GM03348 (cell line): ENCODE data around the gene MAVS.
"Not testable (repeated sequence)": the region's sequence is repeated elsewhere in the genome, so short reads cannot be mapped to it uniquely, and the experiment has no call there.

ENCODE experiments used
- DNase-seq: peaks from one replicate; pipeline ENCODE4 v3.0.0; 2012; ENCODE audit warnings: low spot score

Gene MAVS

DNA sequence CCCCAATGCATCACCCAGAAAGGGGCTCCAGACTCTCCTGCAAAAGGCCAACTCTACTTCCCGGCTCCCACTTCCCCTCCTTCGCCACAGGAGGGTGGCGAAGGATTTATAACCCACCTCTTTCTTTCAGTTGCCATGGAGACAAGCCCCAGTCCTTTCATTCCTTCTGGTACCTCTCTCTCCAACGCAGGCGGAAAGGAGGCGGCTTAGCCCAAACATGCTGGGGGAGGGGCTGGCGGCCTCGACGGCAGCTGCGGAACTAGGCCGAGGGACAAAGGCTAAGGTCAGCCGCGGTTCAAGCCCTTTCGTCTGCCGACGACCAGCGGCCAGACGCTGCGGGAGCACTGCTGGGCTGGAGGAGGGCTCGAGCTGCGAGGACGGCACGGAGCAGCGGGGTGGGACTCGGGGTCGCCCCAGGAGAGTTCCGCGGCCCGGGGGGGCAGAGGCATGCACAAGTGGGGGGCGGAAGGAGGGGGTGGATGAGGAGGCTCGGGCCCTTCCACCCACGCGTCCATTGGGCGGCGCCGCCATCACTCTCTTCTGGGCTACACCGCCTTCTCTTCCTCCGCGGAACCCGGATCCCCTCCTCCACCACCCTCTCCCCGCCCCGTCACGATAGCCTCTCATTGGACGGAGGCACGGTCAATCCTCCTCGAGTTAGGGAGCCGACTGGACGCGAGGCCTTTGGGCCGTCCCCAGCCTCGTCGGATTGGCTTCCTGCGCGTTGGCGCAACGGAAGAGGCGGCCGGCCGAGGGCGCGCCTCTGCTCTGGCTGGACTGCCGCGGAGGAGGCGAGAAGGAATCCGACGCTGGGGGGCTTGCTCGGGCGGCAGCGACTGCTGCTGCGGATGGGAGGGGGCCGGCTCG is 42.2 kb downstream of the MAVS start, which contains the start of gene PANK2:
PANK2 (plus strand) TSS at position 766 of the 867 bp plus-strand sequence.
- DNase-seq = peak; percentile 100

DNA sequence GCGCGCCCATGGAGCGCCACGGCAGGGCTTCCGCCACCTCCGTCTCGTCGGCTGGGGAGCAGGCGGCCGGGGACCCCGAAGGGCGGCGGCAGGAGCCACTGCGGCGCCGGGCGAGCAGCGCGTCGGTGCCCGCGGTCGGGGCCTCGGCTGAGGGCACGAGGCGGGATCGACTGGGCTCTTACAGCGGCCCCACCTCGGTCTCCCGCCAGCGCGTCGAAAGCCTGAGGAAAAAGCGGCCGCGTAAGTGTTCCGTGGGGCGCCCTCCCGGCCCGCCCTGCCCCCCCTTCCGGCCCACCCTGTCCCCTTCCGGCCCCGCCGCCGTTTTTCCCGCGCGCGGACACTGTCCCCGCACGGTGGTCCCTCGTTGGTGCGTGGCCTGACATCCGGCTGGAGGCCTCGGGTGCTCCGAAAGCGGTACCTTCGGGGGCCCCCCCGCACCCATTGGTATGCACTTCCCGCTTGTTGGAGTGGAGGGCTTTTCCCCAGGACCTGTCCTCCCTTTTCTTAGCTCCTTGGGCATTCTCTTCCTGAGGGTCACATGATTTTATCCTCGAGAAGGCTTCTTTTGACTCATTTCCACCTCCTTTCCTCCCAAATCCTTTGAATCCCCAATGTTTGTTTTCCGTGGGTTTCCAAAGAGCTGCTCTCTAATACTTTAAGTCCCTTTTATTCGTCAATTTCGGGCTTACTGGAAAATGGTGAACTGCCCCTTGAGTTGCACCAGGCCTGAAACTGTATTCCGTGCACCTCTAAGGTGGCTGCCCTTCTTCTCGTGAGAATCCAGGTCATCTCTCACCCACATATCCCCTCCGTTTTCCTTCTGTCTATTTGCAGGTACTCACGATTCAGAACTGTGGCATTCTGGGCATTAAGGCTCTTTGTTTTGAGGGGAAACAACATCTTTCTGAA is 43.1 kb downstream of the MAVS start:
- peak; percentile 47 for DNase-seq

DNA sequence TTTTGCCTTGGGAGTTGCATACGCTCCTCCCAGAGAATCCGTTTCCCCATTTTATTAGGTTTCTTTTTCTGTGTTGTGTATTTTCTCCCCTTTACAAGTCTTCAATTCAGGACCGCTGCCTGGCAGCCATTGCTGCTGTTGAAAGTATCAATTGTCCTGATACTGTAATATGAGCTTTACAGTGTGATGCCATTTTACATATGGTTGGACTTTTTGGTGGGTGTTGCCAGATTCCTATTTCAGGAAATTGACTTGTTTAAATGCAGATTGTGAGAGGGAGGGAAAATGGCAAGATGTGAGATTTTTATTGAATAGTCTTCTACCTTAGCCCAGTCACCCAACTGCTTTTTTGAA is 43.7 kb downstream of the MAVS start:
- DNase-seq = no peak

DNA sequence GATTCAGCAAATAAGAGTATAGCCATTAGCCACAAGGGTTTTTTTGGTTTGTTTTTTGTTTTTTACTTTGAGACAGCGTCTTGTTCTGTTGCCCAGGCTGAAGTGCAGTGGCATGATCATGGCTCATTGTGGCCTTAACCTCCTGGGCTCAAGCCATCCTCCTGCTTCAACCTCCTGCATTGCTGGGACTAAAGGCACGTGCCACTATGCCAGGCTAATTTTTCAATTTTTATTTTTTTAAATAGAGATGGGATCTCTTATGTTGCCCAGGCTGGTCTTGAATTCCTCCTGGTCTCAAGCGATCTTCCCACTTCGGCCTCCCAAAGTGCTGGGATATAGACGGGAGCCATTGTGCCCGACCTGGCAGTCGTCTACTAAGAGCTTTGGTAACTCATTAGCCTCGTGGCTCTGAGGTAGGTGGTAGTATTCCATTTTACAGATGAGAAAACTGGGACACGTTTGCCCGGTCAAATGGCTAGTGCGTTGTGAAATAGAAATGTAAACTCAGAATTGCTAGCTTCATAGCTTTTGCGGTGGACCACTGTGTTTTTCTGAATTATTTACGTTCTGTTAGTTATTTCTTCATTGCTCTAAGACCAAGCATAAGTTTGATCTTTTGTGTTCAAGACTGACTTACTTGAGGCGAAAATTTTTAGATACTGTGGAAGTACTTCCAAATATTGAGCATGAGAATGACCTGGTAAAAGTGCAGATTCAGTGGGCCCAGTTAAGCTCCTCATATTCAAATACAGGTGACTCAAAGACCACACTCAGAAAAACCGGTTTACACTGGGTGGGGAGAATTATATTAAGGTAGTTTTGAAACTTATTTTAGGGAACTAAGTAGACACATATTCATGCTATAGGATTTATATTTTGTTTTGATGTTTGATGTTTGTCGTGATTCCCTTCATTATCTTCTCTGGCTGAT is 44.6 kb downstream of the MAVS start:
- no peak for DNase-seq

DNA sequence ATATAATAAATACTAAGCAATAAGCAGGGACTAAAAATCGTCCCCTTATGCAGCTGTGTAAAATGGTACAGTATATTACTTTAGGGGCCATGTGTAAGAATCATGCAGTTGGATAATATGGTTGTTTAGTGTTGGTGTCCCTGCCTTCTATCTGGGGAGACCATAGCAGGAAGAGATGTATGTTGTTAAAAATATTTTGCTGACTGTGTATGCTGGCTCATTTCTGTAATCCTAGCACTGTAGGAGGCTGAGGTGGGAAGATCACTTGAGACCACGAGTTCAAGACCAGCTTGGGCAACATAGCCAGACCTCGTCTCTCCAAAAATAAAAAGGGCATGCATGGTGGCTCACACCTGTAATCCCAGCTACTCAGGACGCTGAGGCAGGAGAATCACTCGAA is 48.2 kb downstream of the MAVS start:
- DNase-seq = no peak

DNA sequence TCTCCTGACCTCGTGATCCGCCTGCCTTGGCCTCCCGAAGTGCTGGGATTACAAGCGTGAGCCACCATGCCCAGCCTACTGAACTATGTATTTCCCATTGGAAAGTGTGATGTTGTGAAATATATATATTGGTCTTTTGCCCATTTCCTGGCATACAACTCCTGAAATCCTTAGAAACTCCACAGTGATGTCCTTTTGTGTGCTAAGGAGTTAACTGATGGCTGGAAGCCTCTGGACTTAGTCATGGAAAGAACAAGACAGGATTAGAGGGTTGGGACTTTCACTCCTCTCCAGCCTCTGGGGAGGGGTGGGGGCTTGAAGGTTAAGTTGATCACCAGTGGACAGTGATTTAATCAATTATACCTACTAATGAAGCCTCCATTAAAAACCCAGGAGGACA is 49.7 kb downstream of the MAVS start:
- DNase-seq = no peak

DNA sequence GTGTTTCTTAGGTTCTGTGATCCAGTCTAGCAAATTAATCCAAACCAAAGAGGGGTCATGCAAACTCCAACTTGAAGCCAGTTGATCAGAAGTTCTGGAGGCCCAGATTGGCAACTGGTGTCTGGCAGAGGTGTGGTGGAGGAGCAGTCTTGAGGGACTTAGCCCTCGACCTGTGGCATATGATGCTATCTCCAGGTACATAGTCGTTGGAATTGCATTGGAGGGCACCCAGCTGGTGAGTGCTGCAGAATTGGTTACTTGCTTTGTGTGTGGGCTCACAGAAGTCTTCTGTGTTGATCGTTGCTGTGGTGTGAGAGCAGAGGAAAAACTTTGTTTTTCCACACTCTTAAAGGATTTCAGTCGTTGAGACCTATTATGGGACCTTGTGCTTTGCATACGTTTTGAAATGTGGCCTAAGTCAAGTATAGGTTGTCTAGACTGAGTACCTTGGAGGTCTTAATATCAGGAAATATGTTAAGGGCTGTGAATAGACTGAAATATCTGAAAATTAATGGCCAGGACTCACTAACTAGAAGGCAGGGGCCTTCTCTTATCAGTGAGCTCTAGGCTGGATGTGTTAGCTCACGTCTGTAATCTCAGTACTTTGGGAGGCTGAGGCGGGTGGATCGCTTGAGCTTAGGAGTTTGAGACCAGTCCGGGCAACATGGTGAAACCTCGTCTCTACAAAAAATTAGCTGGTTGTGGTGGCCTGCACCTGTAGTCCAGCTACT is 50.4 kb downstream of the MAVS start:
- DNase-seq = no peak

DNA sequence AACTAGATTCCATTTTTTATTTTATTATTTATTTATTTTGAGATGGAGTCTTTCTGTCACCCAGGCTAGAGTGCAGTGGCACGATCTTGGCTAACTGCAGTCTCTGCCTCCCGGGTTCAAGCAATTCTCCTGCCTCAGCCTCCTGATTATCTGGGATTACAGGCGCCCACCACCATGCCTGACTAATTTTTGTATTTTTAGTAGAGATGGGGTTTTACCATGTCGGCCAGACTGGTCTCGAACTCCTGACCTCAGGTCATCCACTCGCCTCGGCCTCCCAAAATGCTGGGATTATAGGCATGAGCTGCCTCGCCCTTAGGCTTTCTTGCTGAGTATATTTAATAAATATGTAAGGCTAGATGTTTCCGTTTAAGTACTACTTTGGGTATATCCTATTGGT is 51.5 kb downstream of the MAVS start:
- not testable (repeated sequence) for DNase-seq

DNA sequence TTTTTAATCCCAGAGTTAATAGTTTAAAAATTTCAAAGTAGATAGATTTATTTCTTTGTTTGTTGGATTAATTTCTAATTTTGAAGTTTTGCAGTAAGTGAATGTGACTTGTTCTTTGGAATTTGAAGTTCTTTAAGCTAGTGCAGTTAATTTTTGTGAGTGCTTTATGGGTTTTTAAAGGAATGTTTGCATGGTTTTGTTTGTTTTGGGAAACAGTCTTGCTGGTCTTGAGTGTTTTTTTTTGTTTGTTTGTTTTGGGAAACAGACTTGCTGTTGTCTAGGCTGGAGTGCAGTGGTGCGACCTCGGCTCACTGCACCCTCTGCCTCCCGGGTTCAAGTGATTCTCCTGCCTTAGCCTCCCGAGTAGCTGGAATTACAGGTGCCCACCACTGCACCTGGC is 52.0 kb downstream of the MAVS start:
- no peak for DNase-seq

DNA sequence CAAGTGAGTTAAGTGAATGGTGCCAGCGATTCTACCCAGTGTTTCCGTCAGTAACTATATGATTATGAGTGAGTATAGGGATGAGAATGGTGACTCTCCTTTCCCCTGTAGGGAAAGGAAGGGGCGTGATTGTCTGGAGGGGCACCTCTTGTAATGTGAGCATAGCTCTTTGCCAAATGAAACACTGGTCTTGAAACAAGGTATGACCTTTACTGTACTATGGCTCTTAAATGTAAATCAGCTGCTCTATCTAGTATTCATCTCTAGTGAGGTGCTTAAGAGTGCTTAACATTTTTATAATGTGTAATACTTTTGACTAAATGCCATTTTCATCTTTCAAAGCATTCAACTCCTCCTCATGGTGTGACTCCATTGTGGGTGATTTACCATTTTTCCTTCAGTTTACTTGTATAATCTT is 53.6 kb downstream of the MAVS start:
- DNase-seq = no peak

DNA sequence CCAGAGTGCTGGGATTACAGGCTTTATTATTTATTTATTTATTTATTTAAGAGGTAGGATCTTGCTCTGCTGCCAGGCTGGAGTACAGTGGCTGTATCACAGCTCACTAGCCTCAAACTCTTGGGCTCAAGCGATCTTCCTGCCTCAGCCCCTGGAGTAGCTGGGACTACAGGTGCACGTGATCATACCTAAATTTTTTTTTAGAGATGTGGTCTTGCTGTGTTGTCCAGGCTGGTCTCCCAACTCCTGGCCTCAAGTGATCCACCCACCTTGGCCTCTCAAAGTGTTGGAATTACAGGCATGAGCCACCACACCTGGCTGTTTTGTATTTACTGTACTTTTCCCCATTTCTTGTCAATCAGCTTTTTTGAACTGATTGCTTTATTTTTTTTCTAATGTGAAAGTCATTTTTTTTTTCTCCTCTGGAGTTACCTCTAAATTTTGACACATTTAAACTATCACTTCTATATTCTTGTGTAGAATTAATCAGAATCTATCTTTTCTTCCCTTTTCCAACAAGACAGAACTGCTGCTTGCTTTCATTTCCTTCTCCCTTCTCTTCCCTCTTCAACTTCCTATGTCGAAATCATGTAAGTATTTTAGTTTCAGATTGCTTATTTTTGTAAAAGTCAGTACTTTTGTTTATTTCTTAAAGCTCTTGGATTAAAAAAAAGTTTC is 54.5 kb downstream of the MAVS start:
- DNase-seq = no peak

DNA sequence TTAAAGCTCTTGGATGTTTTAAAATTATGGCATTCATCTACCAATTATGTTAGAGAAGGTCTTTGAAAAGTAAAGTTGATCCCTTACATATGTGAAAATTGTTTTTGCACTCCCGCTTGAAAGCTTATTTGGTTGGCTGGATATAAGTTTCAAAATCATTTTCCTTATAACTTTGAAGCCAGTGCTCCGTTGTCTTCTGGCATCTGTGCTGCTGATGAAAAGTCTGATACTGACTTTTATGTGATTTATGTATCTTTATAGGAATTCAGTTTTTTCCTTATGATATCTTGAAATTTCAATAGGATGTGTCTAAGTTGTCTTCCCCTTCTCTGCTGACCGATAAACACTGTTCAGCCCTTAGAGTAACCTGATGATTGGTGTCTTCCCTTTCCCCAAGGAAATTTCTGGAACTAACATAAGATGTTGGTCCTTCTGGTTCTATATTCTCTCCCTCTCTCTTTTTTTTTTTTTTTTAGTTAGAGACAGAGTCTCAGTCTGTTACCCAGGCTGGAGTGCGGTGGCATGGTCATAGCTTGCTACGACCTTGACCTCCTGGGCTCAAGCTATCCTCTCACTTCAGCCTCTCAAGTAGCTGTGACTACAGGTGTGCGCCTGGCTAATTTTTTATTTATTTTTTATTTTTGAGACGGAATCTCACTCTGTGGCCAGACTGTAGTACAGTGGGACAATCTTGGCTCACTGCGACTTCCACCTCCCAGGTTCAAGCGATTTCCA is 55.2 kb downstream of the MAVS start:
- no peak for DNase-seq

DNA sequence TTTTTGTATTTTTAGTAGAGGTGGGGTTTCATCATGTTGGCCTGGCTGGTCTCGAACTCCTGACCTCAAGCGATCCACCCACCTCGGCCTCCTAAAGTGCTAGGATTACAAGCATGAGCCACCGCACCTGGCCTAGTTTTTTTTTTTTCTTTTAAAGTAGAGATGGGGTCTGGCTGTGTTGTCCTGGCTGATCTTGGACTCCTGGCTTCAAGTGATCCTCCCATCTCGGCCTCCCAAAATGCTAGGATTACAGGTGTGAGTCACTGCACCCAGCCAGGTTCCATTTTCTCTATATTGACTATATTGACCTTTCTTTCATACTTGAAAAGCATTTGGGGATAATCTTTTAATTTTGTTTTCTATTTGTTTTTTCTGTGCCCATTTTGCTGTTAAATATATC is 55.8 kb downstream of the MAVS start:
- DNase-seq = no peak

DNA sequence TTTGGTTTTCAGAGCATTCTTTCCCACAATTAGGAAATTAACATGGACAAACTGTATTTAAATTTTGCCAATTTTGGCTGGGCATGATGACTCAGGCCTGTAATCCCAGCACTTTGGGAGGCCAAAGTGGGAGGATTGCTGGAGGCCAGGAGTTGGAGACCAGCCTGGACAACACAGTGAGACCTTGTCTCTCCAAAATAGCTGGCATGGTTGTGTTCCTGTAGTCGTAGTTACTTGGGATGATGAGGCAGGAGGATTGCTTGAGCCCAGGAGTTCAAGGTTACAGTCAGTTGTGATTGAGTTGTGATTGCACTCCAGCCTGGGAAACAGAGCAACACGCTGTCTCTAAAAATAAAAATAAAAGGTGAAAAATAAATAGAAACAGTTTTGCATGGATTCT is 57.6 kb downstream of the MAVS start:
- no peak for DNase-seq

DNA sequence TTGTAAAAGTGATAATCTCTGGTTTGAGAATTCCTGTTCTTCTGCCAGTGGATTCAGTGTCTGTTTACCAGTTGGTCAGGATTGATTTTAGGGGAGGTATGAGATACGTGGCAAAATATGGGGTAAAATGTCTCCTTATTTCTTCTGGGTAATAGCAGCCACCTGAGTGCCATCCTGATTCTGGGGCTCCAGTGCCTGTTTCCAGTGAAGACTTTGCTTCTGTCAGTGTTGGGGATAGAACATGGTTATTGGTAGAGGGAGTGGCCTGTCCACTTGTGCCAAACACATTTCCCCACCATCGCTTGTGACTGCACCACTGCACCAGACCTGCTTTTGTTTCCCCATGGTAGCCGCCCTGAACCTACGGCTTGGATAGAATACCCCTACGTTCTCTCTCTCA is 58.2 kb downstream of the MAVS start:
- DNase-seq = no peak

DNA sequence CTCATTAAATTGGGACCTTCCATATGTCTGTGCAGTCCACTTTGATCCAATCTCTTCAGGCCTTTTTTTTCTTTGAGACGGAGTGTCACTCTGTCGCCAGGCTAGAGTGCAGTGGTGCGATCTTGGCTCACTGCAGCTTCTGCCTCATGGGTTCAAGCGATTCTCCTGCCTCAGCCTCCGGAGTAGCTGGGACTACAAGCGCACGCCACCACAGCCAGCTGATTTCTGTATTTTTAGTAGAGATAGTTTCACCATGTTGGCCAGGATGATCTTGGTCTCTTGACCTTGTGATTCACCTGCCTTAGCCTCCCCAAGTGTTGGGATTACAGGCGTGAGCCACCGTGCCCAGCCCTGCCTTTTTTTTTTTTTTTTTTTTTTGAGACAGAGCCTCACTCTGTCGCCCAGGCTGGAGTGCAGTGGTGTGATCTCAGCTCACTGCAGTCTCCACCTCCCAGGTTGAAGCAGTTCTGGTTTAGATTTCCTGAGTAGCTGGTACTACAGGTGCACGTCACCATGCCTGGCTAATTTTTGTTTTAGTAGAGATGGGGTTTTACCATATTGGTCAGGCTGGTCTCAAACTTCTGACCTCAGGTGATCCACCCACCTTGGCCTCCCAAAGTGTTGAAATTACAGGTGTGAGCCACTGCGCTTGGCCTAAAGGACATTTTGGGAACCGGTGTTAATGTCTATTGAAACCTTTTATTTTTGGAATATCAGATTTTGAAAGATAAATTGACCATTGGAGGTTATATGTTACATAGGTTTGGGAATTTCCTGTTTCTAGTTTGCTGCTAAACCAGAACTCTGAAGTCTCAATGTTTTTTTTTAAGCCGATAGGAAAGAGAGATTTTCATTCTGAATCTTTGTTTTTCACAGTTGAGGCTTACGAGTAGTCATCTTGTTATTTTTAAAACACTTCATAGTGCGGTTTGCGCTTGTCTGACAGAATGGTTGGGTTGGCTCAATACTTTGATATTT is 60.4 kb downstream of the MAVS start:
- not testable (repeated sequence) for DNase-seq

DNA sequence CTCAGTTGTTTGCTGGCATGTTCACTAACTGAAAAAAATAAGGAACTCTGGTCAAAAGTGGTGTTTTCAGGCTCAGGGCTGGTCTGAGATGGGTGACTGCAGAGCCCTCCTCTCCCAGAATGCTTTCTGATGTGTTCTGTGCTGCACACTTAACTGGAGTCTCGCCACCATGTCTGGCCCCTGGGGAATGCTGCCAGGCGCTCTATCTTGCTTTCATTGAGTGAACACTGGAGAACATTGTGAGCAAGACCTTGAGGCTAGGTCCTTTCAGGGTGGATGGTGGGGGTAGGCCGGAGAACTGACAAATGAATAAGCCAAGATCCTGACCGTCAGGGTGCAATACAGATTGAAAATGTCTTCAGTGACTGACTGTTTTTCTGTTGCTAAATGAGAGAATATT is 62.0 kb downstream of the MAVS start:
- DNase-seq = no peak

DNA sequence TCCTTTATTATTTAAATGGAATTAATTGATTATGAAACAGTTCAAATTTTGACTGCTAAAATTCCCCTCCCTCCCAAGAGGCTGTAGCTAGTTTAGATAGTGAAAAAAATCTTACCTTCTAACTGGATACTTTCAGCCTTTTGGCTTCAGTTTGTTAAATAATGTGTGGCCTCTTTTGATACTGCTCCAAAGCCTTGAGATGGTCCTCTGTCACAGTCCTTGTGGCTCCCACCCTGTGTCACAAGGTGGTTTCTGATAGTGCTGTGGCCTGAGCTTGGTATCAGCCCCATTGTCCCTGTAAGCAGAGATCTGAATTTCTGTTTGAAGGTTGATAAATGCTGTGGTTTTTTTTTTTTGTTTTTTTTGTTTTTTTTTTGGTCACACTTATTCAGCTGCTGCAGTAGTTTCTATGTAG is 63.3 kb downstream of the MAVS start:
- DNase-seq = no peak

DNA sequence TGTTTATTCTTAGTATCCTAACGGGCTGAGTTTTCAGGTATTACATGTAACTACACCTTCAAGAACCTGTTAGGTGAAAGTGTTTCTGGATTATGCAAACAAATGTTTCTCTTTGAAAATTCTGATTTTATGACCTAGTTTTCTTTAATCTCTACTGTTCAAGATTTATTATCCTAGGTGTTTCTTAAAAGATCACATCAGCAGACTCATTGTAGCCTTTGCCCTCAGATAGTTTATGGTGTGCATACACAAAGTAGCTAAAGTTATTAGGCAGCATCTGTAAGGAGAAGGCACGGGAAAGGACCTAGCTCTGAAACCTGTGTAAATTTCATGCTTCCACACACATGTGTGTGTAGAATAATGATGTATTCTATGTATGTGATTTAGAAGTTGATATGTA is 64.2 kb downstream of the MAVS start:
- DNase-seq = no peak
